ENCODE results near the gene ILKAP. TPM values are rescaled to one million over a fixed set of nuclear protein-coding genes. Genes with fewer than 3 reads are reported as not detected.

The ILKAP gene
- total and polyA plus RNA-seq, 2 donors (not counting 1 experiment from before 2014, with no cell fraction given) = 27.9 to 31.3 TPM

DNA sequence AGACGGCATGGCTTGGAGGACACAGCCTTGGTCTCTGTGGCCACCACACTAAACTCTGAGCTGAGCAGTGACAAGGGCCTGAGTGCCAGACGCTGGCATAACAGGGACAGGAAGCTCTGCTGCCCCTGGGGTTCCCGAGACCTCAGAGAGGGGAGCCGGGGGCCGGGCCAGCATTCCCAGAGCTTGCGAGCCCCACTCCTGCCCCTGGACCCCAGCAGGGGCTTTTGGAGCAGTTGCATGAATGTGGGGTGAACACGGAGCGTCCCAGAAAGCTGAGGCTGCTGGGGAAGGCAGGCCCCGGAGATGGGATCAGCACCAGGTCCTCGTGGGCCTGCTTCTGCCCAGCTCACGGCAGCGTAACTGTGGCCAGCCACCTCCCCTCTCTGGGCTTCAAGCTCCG lies 52.3 kb downstream of the ILKAP start:
- Histone ChIP-seq H3K9ac (ENCODE audit: insufficient read depth, low read length) (no peak overlapping the region), H3K4me3 (replicated peaks in 1 of 4; ENCODE audit: control extremely low read depth in 1 of 4, insufficient read depth in 1 of 4, low read depth in 3 of 4, low read length in 4 of 4) (no peak overlapping the region), H3K27ac (ENCODE audit: insufficient read depth, low read length) (no peak overlapping the region), H3K4me2 (ENCODE audit: extremely low read depth, insufficient read depth, low read length) (no peak overlapping the region), H3K27me3 (ENCODE audit: control insufficient read depth, insufficient read depth, low read length) (no peaks in the 10 kb centered on the region), H2AFZ (ENCODE audit: low read length) (no peak overlapping the region), H3K9me3 (ENCODE audit: control insufficient read depth, insufficient read depth, low read depth, low read length) (no peaks in the 10 kb centered on the region), H4K20me1 (ENCODE audit: control insufficient read depth, extremely low read depth, insufficient read depth, low read length) (no peaks in the 10 kb centered on the region), H3K4me1 (ENCODE audit: control insufficient read depth, extremely low read depth, insufficient read depth, low read length) (peaks cover 12% of the 10 kb centered on the region), H3K36me3 (ENCODE audit: control insufficient read depth, insufficient read depth, low read length) (no peaks in the 10 kb centered on the region), H3K79me2 (ENCODE audit: control insufficient read depth, insufficient read depth, low read length) (no peaks in the 10 kb centered on the region)
- TF ChIP-seq, protein P1, sequence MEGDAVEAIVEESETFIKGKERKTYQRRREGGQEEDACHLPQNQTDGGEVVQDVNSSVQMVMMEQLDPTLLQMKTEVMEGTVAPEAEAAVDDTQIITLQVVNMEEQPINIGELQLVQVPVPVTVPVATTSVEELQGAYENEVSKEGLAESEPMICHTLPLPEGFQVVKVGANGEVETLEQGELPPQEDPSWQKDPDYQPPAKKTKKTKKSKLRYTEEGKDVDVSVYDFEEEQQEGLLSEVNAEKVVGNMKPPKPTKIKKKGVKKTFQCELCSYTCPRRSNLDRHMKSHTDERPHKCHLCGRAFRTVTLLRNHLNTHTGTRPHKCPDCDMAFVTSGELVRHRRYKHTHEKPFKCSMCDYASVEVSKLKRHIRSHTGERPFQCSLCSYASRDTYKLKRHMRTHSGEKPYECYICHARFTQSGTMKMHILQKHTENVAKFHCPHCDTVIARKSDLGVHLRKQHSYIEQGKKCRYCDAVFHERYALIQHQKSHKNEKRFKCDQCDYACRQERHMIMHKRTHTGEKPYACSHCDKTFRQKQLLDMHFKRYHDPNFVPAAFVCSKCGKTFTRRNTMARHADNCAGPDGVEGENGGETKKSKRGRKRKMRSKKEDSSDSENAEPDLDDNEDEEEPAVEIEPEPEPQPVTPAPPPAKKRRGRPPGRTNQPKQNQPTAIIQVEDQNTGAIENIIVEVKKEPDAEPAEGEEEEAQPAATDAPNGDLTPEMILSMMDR (conservative IDR thresholded peaks at IDR 0.05 in 1 of 2, IDR thresholded peaks at IDR 0.05 in 1 of 2; ENCODE audit: low read depth in 1 of 2, low read length in 2 of 2) = no peak
- TF ChIP-seq EZH2 (IDR thresholded peaks at IDR 0.05; ENCODE audit: low read length, missing control alignments) = no peak
- DNase-seq (ENCODE audit: low read depth in 2 of 2) = no peak

GRCh38 chr2:238150686-238151085 lies 52.8 kb downstream of the ILKAP start:
- Histone ChIP-seq H3K36me3 (ENCODE audit: control insufficient read depth, insufficient read depth, low read length) (no peaks in the 10 kb centered on the region), H4K20me1 (ENCODE audit: control insufficient read depth, extremely low read depth, insufficient read depth, low read length) (no peaks in the 10 kb centered on the region), H3K4me3 (replicated peaks in 1 of 4; ENCODE audit: control extremely low read depth in 1 of 4, insufficient read depth in 1 of 4, low read depth in 3 of 4, low read length in 4 of 4) (no peak overlapping the region), H3K9ac (ENCODE audit: insufficient read depth, low read length) (no peak overlapping the region), H3K4me1 (ENCODE audit: control insufficient read depth, extremely low read depth, insufficient read depth, low read length) (peaks cover 11% of the 10 kb centered on the region), H3K9me3 (ENCODE audit: control insufficient read depth, insufficient read depth, low read depth, low read length) (no peaks in the 10 kb centered on the region), H3K4me2 (ENCODE audit: extremely low read depth, insufficient read depth, low read length) (no peak overlapping the region), H3K79me2 (ENCODE audit: control insufficient read depth, insufficient read depth, low read length) (no peaks in the 10 kb centered on the region), H3K27ac (ENCODE audit: insufficient read depth, low read length) (no peak overlapping the region), H2AFZ (ENCODE audit: low read length) (no peak overlapping the region), H3K27me3 (ENCODE audit: control insufficient read depth, insufficient read depth, low read length) (no peaks in the 10 kb centered on the region)
- no peak for DNase-seq (ENCODE audit: low read depth in 2 of 2)
- TF ChIP-seq, protein P1 (conservative IDR thresholded peaks at IDR 0.05 in 1 of 2, IDR thresholded peaks at IDR 0.05 in 1 of 2; ENCODE audit: low read depth in 1 of 2, low read length in 2 of 2) = no peak
- TF ChIP-seq EZH2 (IDR thresholded peaks at IDR 0.05; ENCODE audit: low read length, missing control alignments) = no peak

DNA sequence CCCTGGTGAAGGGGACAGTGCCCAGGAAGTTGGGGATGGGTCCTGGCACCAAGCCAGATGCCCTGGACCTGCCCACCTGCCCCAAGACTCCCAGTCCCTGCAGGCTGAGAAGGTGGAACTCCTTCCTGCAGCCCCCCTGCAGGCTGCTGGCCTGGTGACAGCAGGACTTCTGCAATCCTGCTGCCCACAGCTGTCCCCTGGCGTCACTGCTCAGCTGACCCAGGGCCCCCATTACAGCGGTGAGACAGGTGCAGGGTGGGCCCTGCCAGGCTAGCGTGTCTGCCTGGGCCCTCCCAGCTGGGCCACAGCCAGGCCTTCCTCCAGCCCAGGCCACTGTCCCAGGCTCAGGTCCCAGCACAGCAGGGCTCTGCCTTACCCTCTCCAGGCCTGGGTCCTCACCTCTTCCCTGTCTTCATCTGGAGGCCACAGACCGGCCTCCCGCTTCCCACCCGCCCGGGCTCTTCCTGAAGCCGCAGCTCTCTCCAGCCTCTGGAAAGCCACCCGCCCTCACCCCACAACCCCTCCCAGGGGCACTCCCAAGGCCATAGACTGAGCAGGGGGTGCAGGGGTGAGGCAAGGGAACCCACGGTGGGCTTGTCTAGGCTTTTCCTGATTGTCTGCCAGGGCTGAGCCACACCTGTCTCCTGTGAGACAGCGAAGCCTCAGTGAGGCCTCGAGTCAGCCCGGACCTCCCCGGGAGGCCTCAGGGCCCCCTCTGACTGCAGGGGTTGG lies 53.5 kb downstream of the ILKAP start:
- no peak for DNase-seq (ENCODE audit: low read depth in 2 of 2)
- Histone ChIP-seq H3K4me2 (ENCODE audit: extremely low read depth, insufficient read depth, low read length) (no peak overlapping the region), H3K9me3 (ENCODE audit: control insufficient read depth, insufficient read depth, low read depth, low read length) (no peaks in the 10 kb centered on the region), H3K4me3 (replicated peaks in 1 of 4; ENCODE audit: control extremely low read depth in 1 of 4, insufficient read depth in 1 of 4, low read depth in 3 of 4, low read length in 4 of 4) (no peak overlapping the region), H3K4me1 (ENCODE audit: control insufficient read depth, extremely low read depth, insufficient read depth, low read length) (peaks cover 7% of the 10 kb centered on the region), H3K9ac (ENCODE audit: insufficient read depth, low read length) (no peak overlapping the region), H2AFZ (ENCODE audit: low read length) (no peak overlapping the region), H3K36me3 (ENCODE audit: control insufficient read depth, insufficient read depth, low read length) (no peaks in the 10 kb centered on the region), H3K27me3 (ENCODE audit: control insufficient read depth, insufficient read depth, low read length) (no peaks in the 10 kb centered on the region), H3K79me2 (ENCODE audit: control insufficient read depth, insufficient read depth, low read length) (no peaks in the 10 kb centered on the region), H4K20me1 (ENCODE audit: control insufficient read depth, extremely low read depth, insufficient read depth, low read length) (no peaks in the 10 kb centered on the region), H3K27ac (ENCODE audit: insufficient read depth, low read length) (no peak overlapping the region)
- TF ChIP-seq EZH2 (IDR thresholded peaks at IDR 0.05; ENCODE audit: low read length, missing control alignments) = no peak
- TF ChIP-seq, protein P1 (conservative IDR thresholded peaks at IDR 0.05 in 1 of 2, IDR thresholded peaks at IDR 0.05 in 1 of 2; ENCODE audit: low read depth in 1 of 2, low read length in 2 of 2) = no peak

Data from fibroblast of lung (primary cell).